ENCODE results near the gene WDR5.

DNA sequence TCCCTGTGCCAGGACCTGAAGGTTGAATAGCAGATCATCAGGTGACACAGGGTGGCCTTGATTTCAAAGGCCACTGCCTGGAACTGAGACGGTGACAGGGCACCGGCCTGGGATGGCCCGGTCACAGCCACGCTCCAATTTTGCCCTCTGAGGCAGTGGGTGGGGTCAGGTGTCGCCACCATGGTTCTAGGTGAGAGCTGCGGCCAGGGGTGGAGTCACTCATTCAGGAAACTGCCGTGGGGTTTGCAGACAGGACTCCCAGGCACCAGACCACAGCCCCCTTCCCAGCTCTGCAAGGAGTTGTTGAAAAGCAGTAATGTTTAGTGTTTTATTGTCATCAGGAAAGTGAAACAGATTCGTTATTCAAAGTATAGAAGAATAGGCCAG lies 45.8 kb downstream of the WDR5 start:
- TF ChIP-seq, protein P1, sequence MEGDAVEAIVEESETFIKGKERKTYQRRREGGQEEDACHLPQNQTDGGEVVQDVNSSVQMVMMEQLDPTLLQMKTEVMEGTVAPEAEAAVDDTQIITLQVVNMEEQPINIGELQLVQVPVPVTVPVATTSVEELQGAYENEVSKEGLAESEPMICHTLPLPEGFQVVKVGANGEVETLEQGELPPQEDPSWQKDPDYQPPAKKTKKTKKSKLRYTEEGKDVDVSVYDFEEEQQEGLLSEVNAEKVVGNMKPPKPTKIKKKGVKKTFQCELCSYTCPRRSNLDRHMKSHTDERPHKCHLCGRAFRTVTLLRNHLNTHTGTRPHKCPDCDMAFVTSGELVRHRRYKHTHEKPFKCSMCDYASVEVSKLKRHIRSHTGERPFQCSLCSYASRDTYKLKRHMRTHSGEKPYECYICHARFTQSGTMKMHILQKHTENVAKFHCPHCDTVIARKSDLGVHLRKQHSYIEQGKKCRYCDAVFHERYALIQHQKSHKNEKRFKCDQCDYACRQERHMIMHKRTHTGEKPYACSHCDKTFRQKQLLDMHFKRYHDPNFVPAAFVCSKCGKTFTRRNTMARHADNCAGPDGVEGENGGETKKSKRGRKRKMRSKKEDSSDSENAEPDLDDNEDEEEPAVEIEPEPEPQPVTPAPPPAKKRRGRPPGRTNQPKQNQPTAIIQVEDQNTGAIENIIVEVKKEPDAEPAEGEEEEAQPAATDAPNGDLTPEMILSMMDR (IDR thresholded peaks at IDR 0.05), result no peak
- no peak for TF ChIP-seq POLR2A (IDR thresholded peaks at IDR 0.05)

Data from esophagus squamous epithelium (tissue), 4 donors.